SK-N-SH (cell line): ENCODE data around the gene ZNF527. TPM values are rescaled to one million over a fixed set of nuclear protein-coding genes. Genes with fewer than 3 reads are reported as not detected.
A peak's percentile ranks its signal among the peaks of the same experiment; 100 is the strongest.
"Not testable (repeated sequence)": the region's sequence is repeated elsewhere in the genome, so short reads cannot be mapped to it uniquely, and the experiment has no call there.

Source experiments
- CTCF ChIA-PET: fragments of 300-600, 350-600 bp; formaldehyde crosslinking; extraction: SDS; loops from one replicate; lab custom pipeline; 2021; lab: Yijun Ruan, JAX
- POLR2A ChIA-PET: fragments of 350-600 bp; sonication (Branson Sonifier 250); formaldehyde crosslinking; extraction: SDS; loops from one replicate; lab custom pipeline; 2020; ENCODE audit warnings: antibody characterized with exemption, inconsistent platforms; lab: Yijun Ruan, JAX
- DNase-seq: peaks from one replicate; pipeline ENCODE4 v3.0.0; 2012
- H2AFZ ChIP-seq: fragments of 200-600 bp; sonication (generic); 2 replicates; pipeline ENCODE4 v1.8.1; 2016; ENCODE audit warnings: antibody characterized with exemption, mild to moderate bottlenecking, low read depth
- H3F3A ChIP-seq: fragments of 200-600 bp; sonication (generic); replicated peaks from 2 replicates; pipeline ENCODE3; 2016; ENCODE audit warnings: antibody characterized with exemption, mild to moderate bottlenecking; ENCODE audit not compliant: insufficient read depth
- H3K27ac ChIP-seq, 2 experiments: fragments of 200-500 bp in 1 of 2; fragments of 200-600 bp in 1 of 2; sonication (Bioruptor generic) in 1 of 2; sonication (generic), shearing (Covaris generic) in 1 of 2; 2 replicates each; pipeline versions ENCODE4 v1.5.1 to v1.6.1; 2014 to 2016; ENCODE audit warnings: low read depth in 2 of 2, inconsistent platforms in 1 of 2, low read length in 1 of 2, mild to moderate bottlenecking in 1 of 2, mixed read lengths in 1 of 2
- H3K27me3 ChIP-seq: fragments of 200-600 bp; sonication (generic), shearing (Covaris generic); 2 replicates; pipeline ENCODE4 v1.6.1; 2016; ENCODE audit warnings: mixed run types; ENCODE audit not compliant: insufficient read depth
- H3K36me3 ChIP-seq, 2 experiments: fragments of 200-500 bp in 1 of 2; fragments of 200-600 bp in 1 of 2; sonication (Bioruptor generic) in 1 of 2; sonication (generic) in 1 of 2; replicated peaks in 1 of 2; 2 replicates each; pipeline versions ENCODE3 to v1.5.1; 2014 to 2016; ENCODE audit warnings: low read length in 1 of 2, mild to moderate bottlenecking in 1 of 2; ENCODE audit not compliant: insufficient read depth in 2 of 2, control insufficient read depth in 1 of 2
- H3K4me1 ChIP-seq, 2 experiments: fragments of 200-500 bp in 1 of 2; fragments of 200-600 bp in 1 of 2; sonication (Bioruptor generic) in 1 of 2; sonication (generic), shearing (Covaris generic) in 1 of 2; 2 replicates each; pipeline versions ENCODE4 v1.5.1 to v1.6.1; 2014 to 2016; ENCODE audit warnings: low read depth in 1 of 2, low read length in 1 of 2, mixed run types in 1 of 2; ENCODE audit not compliant: insufficient read depth in 2 of 2, control insufficient read depth in 1 of 2
- H3K4me2 ChIP-seq: fragments of 200-600 bp; sonication (generic), shearing (Covaris generic); 2 replicates; pipeline ENCODE4 v1.6.1; 2017; ENCODE audit warnings: mixed run types
- H3K4me3 ChIP-seq, 2 experiments: fragments of 200-500 bp in 1 of 2; fragments of 200-600 bp in 1 of 2; sonication (Bioruptor generic) in 1 of 2; sonication (generic), shearing (Covaris generic) in 1 of 2; 2 replicates each; pipeline versions ENCODE4 v1.5.1 to v1.8.1; 2014 to 2016; ENCODE audit warnings: low read depth in 2 of 2, inconsistent platforms in 1 of 2, low read length in 1 of 2, mild to moderate bottlenecking in 1 of 2, mixed read lengths in 1 of 2, moderate library complexity in 1 of 2
- H3K79me2 ChIP-seq: fragments of 200-600 bp; sonication (generic); 2 replicates; pipeline ENCODE4 v1.8.1; 2017; ENCODE audit warnings: mild to moderate bottlenecking; ENCODE audit not compliant: insufficient read depth
- H3K9ac ChIP-seq: fragments of 200-600 bp; sonication (generic); 2 replicates; pipeline ENCODE4 v1.6.1; 2017; ENCODE audit warnings: mixed run types
- H3K9me2 ChIP-seq: fragments of 200-600 bp; sonication (generic); 2 replicates; pipeline ENCODE4 v1.6.1; 2017; ENCODE audit warnings: mixed run types
- H3K9me3 ChIP-seq: fragments of 200-600 bp; sonication (generic); 2 replicates; pipeline ENCODE4 v1.6.1; 2017; ENCODE audit warnings: mixed run types, mild to moderate bottlenecking, moderate library complexity
- H4K20me1 ChIP-seq: fragments of 200-600 bp; sonication (generic); 2 replicates; pipeline ENCODE4 v1.6.1; 2017; ENCODE audit warnings: mild to moderate bottlenecking, mixed run types; ENCODE audit not compliant: insufficient read depth
- GABPA ChIP-seq: IDR thresholded peaks from 2 replicates; pipeline ENCODE4 v1.4.0; 2012; ENCODE audit warnings: low read depth, mild to moderate bottlenecking
- POLR2AphosphoS5 ChIP-seq: IDR thresholded peaks from 2 replicates; pipeline ENCODE4 v1.6.1; 2012; ENCODE audit warnings: low read depth, low read length
- SIN3A ChIP-seq: IDR thresholded peaks from 2 replicates; pipeline ENCODE4 v1.6.1; 2012; ENCODE audit warnings: low read depth, mild to moderate bottlenecking, low read length, moderate library complexity, borderline replicate concordance
- WGBS: methylation state at CpG from one replicate; pipeline ENCODE4 v1.1.6; 2017; ENCODE audit warnings: low lambda C conversion rate; 5-methylcytosine and 5-hydroxymethylcytosine counted together
- polyA plus RNA-seq, 3 experiments: library from polyadenylated mRNA; depleted of rRNA; stranded (reverse); fragments of >200 nt; gene quantifications; 2 replicates each; pipeline ENCODE4 v1.2.3, GENCODE V29; 2012
- TF ChIP-seq, protein P1 (sequence below): IDR thresholded peaks from 2 replicates; pipeline ENCODE4 v1.4.0; 2012; ENCODE audit warnings: low read depth, borderline replicate concordance

The ZNF527 gene
- polyA plus RNA-seq, 1 of the 3 experiments (the other 2 are of a cell fraction) = 1.9 TPM

DNA sequence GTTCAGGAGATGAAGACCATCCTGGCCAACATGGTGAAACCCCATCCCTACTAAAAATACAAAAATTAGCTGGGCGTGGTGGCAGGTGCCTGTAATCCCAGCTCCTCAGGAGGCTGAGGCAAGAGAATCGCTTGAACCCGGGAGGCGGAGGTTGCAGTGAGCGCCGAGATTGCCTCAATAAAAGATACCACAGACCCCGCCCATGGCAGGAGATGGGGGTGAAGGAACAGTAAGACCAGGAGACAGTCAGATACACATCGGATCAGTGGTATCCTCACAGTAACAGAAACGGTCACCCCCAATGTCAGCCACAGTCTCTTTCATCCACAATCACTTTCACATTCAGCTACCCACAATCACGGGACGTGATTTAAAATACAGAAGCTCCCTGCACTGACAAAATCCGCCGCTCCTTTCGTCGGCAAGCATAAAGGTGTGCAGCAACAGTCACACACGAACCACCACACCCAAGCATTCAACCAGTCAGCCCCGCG is 466 bp upstream of the ZNF527 start:
- Histone ChIP-seq H3K27ac (peak overlapping the region in 1 of 2 experiments; percentile 72; a peak in 3 of 4 replicates), H3K4me3 (peak overlapping the region; percentile 50 to 69), H3K4me2 (peak overlapping the region; percentile 73), H3K36me3 (peaks cover 8 to 15% of the 10 kb centered on the region in 2 experiments), H3K9ac (peak overlapping the region; percentile 67), H2AFZ (peak overlapping the region; percentile 89; the same call in 1 of the 2 replicates)
- not testable (repeated sequence) for H3K9me3 ChIP-seq, H3F3A ChIP-seq, H3K27me3 ChIP-seq, H3K4me1 ChIP-seq, H3K9me2 ChIP-seq, H4K20me1 ChIP-seq, DNase-seq, H3K79me2 ChIP-seq
- ChIA-PET POLR2A (interaction anchor here (1.0 to 1.4 kb wide), 4 partner anchors 36 to 136 kb away, joined by 6 to 8 read pairs (median 7); partner anchors contain the start of genes ZNF569 and ZNF793), CTCF (interaction anchor here (0.6 to 0.7 kb wide), 2 partner anchors 52 to 434 kb away, joined by 3 read pairs; no protein-coding TSS in a partner anchor)
- 18% methylated on average over 16 of the region's 18 CpGs for WGBS
- TF ChIP-seq SIN3A = 0 out of 2 replicates have a peak, but pooled peaks have one; percentile 2

DNA sequence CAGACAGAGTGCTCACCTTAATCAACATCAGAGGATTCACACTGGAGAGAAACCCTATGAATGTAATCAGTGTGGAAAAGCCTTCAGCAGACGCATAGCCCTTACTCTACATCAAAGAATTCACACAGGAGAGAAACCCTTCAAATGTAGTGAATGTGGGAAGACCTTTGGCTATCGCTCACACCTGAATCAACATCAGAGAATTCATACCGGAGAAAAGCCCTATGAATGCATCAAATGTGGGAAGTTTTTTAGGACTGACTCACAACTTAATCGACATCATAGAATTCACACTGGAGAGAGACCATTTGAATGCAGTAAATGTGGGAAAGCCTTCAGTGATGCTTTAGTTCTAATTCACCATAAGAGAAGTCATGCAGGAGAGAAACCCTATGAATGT is 18.3 kb downstream of the ZNF527 start:
- H3K9me3 ChIP-seq = peaks cover 28% of the 10 kb centered on the region
- no peaks in the 10 kb centered on the region for H3K4me1 ChIP-seq
- no peaks in the 10 kb centered on the region for H3K79me2 ChIP-seq
- 94% methylated on average over 4 of the region's 4 CpGs for WGBS
- no peak for DNase-seq
- no peak overlapping the region for H2AFZ ChIP-seq
- ChIA-PET POLR2A (no interaction called here), CTCF (interaction anchor here (1.3 kb wide), 1 partner anchor 21 kb away, joined by 3 read pairs; no protein-coding TSS in a partner anchor)
- no peak overlapping the region for H3K27ac ChIP-seq
- no peak overlapping the region; a peak in 1 of 4 replicates for H3K4me3 ChIP-seq
- no peaks in the 10 kb centered on the region for H4K20me1 ChIP-seq
- H3F3A ChIP-seq = no peaks in the 10 kb centered on the region
- no peak for TF ChIP-seq GABPA
- TF ChIP-seq, protein P1, sequence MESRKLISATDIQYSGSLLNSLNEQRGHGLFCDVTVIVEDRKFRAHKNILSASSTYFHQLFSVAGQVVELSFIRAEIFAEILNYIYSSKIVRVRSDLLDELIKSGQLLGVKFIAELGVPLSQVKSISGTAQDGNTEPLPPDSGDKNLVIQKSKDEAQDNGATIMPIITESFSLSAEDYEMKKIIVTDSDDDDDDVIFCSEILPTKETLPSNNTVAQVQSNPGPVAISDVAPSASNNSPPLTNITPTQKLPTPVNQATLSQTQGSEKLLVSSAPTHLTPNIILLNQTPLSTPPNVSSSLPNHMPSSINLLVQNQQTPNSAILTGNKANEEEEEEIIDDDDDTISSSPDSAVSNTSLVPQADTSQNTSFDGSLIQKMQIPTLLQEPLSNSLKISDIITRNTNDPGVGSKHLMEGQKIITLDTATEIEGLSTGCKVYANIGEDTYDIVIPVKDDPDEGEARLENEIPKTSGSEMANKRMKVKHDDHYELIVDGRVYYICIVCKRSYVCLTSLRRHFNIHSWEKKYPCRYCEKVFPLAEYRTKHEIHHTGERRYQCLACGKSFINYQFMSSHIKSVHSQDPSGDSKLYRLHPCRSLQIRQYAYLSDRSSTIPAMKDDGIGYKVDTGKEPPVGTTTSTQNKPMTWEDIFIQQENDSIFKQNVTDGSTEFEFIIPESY = no peak
- no peak for TF ChIP-seq POLR2AphosphoS5
- H3K27me3 ChIP-seq = no peaks in the 10 kb centered on the region
- no peaks in the 10 kb centered on the region for H3K9me2 ChIP-seq
- H3K36me3 ChIP-seq = peaks cover 26 to 52% of the 10 kb centered on the region in 2 experiments
- H3K4me2 ChIP-seq = no peak overlapping the region
- no peak overlapping the region for H3K9ac ChIP-seq

DNA sequence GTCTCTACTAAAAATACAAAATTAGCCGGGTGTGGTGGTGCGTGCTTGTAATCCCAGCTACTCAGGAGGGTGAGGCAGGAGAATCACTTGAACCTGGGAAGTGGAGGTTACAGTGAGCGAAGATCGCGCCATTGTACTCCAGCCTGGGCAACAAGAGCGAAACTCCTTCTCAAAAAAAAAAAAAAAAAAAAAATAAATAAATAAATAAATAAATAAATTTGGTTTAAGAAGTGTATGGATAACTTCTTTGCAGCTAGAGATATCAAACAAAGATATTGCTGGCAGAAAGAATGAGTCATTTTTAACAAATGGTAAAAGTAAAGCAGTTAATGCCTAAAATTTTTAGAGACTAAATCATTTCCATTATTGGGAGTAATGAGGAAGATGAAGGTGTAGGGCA is 20.5 kb downstream of the ZNF527 start:
- H3K9me3 ChIP-seq = peaks cover 19% of the 10 kb centered on the region
- H3F3A ChIP-seq, POLR2A ChIA-PET, H3K4me1 ChIP-seq, H4K20me1 ChIP-seq, H3K9ac ChIP-seq, H3K79me2 ChIP-seq, H3K4me2 ChIP-seq, H3K27me3 ChIP-seq, H2AFZ ChIP-seq, H3K9me2 ChIP-seq, H3K4me3 ChIP-seq, H3K27ac ChIP-seq, DNase-seq: not testable (repeated sequence)
- CTCF ChIA-PET = interaction anchor here (0.6 kb wide), 1 partner anchor 30 kb away, joined by 3 read pairs; no protein-coding TSS in a partner anchor
- 85% methylated on average over 6 of the region's 6 CpGs for WGBS
- H3K36me3 ChIP-seq = peaks cover 16 to 31% of the 10 kb centered on the region in 2 experiments
